Immature natural killer cell (primary cell): ENCODE data around the gene FZR1. TPM values are rescaled to one million over a fixed set of nuclear protein-coding genes. Genes with fewer than 3 reads are reported as not detected.

ENCODE experiments used
- DNase-seq, 3 donors: peaks; one replicate each; pipeline ENCODE4 v3.0.0; 2022; ENCODE audit warnings: mixed read lengths in 1 of 3
- H3K27ac Mint-ChIP-seq, 6 donors: one replicate each; pipeline ENCODE4 v1.8.0; 2020; ENCODE audit warnings: mixed read lengths in 6 of 6, mild to moderate bottlenecking in 5 of 6, inconsistent platforms in 4 of 6, moderate library complexity in 3 of 6
- H3K27me3 Mint-ChIP-seq, 3 donors: one replicate each; pipeline ENCODE4 v1.8.0; 2020 to 2021; ENCODE audit warnings: low read depth in 3 of 3, mild to moderate bottlenecking in 3 of 3, mixed read lengths in 3 of 3, moderate library complexity in 3 of 3, inconsistent platforms in 1 of 3
- H3K36me3 Mint-ChIP-seq, 3 donors: one replicate each; pipeline ENCODE4 v1.8.0; 2020; ENCODE audit warnings: mixed read lengths in 3 of 3, inconsistent platforms in 2 of 3, mild to moderate bottlenecking in 2 of 3
- H3K4me1 Mint-ChIP-seq, 2 donors: one replicate each; pipeline ENCODE4 v1.8.0; 2020; ENCODE audit warnings: inconsistent platforms in 2 of 2, mild to moderate bottlenecking in 2 of 2, mixed read lengths in 2 of 2, moderate library complexity in 1 of 2
- H3K4me3 Mint-ChIP-seq, 5 donors: one replicate each; pipeline ENCODE4 v1.8.0; 2020; ENCODE audit warnings: mild to moderate bottlenecking in 5 of 5, mixed read lengths in 5 of 5, inconsistent platforms in 3 of 5, moderate library complexity in 3 of 5
- H3K9me3 Mint-ChIP-seq, 6 donors: one replicate each; pipeline ENCODE4 v1.8.0; 2020; ENCODE audit warnings: mild to moderate bottlenecking in 6 of 6, mixed read lengths in 6 of 6, inconsistent platforms in 4 of 6, moderate library complexity in 3 of 6
- polyA plus RNA-seq, 3 donors: library from polyadenylated mRNA; unstranded; fragments of 300-500 nt; fragmentation: Illumina TruSeq; gene quantifications; one replicate each; pipeline ENCODE4 v1.2.3, GENCODE V29; 2021

FZR1 gene
- polyA plus RNA-seq, 3 donors from 2014 or later = 6.8 to 14.2 (median 9.7) TPM

GRCh38 chr19:3508771-3509535, 2.8 kb downstream of the FZR1 start:
- peak; percentile 24 to 31 (median 26) for DNase-seq
- peaks cover 46 to 52% of the 10 kb centered on the region in 2 donors for H3K4me1 Mint-ChIP-seq
- H3K27ac Mint-ChIP-seq = peak overlapping the region; percentile 70 to 89 (median 78)
- peaks cover 0 to 7% (median 0%) of the 10 kb centered on the region in 3 donors for H3K36me3 Mint-ChIP-seq
- no peaks in the 10 kb centered on the region for H3K9me3 Mint-ChIP-seq
- H3K4me3 Mint-ChIP-seq = peak overlapping the region; percentile 57 to 88 (median 70)
- peaks cover 11 to 22% (median 15%) of the 10 kb centered on the region in 3 donors for H3K27me3 Mint-ChIP-seq

- H3K36me3 Mint-ChIP-seq = peaks cover 0 to 7% (median 0%) of the 10 kb centered on the region in 3 donors
- DNase-seq = peak in 2 of 3 donors; percentile 18 to 21
- H3K9me3 Mint-ChIP-seq = no peaks in the 10 kb centered on the region
- H3K27ac Mint-ChIP-seq = peak overlapping the region; percentile 70 to 89 (median 78)
- peaks cover 11 to 22% (median 15%) of the 10 kb centered on the region in 3 donors for H3K27me3 Mint-ChIP-seq
- peak overlapping the region; percentile 57 to 88 (median 67) for H3K4me3 Mint-ChIP-seq
- H3K4me1 Mint-ChIP-seq = peaks cover 50 to 53% of the 10 kb centered on the region in 2 donors
Observed at GRCh38 chr19:3509566-3509989, 3.5 kb downstream of the FZR1 start.

GRCh38 chr19:3510727-3511126, 4.6 kb downstream of the FZR1 start:
- Mint-ChIP-seq H3K27ac (no peak overlapping the region), H3K9me3 (no peaks in the 10 kb centered on the region), H3K27me3 (peaks cover 8 to 22% (median 9%) of the 10 kb centered on the region in 3 donors), H3K36me3 (peaks cover 0 to 7% (median 0%) of the 10 kb centered on the region in 3 donors), H3K4me3 (no peak overlapping the region), H3K4me1 (peaks cover 47 to 51% of the 10 kb centered on the region in 2 donors)
- DNase-seq = no peak

GRCh38 chr19:3511506-3512251, 5.6 kb downstream of the FZR1 start:
- H3K27me3 Mint-ChIP-seq = peaks cover 2 to 17% (median 4%) of the 10 kb centered on the region in 3 donors
- H3K4me1 Mint-ChIP-seq = peaks cover 45 to 56% of the 10 kb centered on the region in 2 donors
- H3K36me3 Mint-ChIP-seq = peaks cover 0 to 7% (median 0%) of the 10 kb centered on the region in 3 donors
- H3K4me3 Mint-ChIP-seq = no peak overlapping the region
- no peaks in the 10 kb centered on the region for H3K9me3 Mint-ChIP-seq
- DNase-seq = no peak
- peak overlapping the region in 1 of 6 donors; percentile 31 for H3K27ac Mint-ChIP-seq

GRCh38 chr19:3512562-3513228, 6.6 kb downstream of the FZR1 start:
- no peak for DNase-seq
- H3K27me3 Mint-ChIP-seq = peaks cover 0 to 13% (median 0%) of the 10 kb centered on the region in 3 donors
- peaks cover 0 to 7% (median 0%) of the 10 kb centered on the region in 3 donors for H3K36me3 Mint-ChIP-seq
- H3K27ac Mint-ChIP-seq = no peak overlapping the region
- peaks cover 41 to 51% of the 10 kb centered on the region in 2 donors for H3K4me1 Mint-ChIP-seq
- H3K4me3 Mint-ChIP-seq = no peak overlapping the region
- H3K9me3 Mint-ChIP-seq = no peaks in the 10 kb centered on the region

- H3K4me3 Mint-ChIP-seq = no peak overlapping the region
- H3K27me3 Mint-ChIP-seq = peaks cover 0 to 10% (median 0%) of the 10 kb centered on the region in 3 donors
- H3K9me3 Mint-ChIP-seq = no peaks in the 10 kb centered on the region
- H3K27ac Mint-ChIP-seq = peak overlapping the region in 1 of 6 donors; percentile 16
- H3K36me3 Mint-ChIP-seq = peaks cover 0 to 7% (median 0%) of the 10 kb centered on the region in 3 donors
- no peak for DNase-seq
- peaks cover 37 to 45% of the 10 kb centered on the region in 2 donors for H3K4me1 Mint-ChIP-seq
Observed at GRCh38 chr19:3513229-3514140, 7.4 kb downstream of the FZR1 start.

GRCh38 chr19:3514930-3515329, 8.8 kb downstream of the FZR1 start:
- peaks cover 0 to 4% (median 0%) of the 10 kb centered on the region in 3 donors for H3K27me3 Mint-ChIP-seq
- H3K9me3 Mint-ChIP-seq = no peaks in the 10 kb centered on the region
- H3K36me3 Mint-ChIP-seq = peaks cover 0 to under 1% (median 0%) of the 10 kb centered on the region in 3 donors
- no peak for DNase-seq
- peaks cover 22 to 32% of the 10 kb centered on the region in 2 donors for H3K4me1 Mint-ChIP-seq
- H3K27ac Mint-ChIP-seq = peak overlapping the region in 1 of 6 donors; percentile 34
- no peak overlapping the region for H3K4me3 Mint-ChIP-seq

- Mint-ChIP-seq H3K36me3 (peaks cover 0 to 1% (median 0%) of the 10 kb centered on the region in 3 donors), H3K4me3 (no peak overlapping the region), H3K9me3 (no peaks in the 10 kb centered on the region), H3K27ac (peak overlapping the region in 3 of 6 donors; percentile 29 to 91 (median 41)), H3K4me1 (peaks cover 22 to 28% of the 10 kb centered on the region in 2 donors), H3K27me3 (peaks cover 0 to 4% (median 2%) of the 10 kb centered on the region in 3 donors)
- no peak for DNase-seq
Observed at GRCh38 chr19:3515891-3516422, 9.8 kb downstream of the FZR1 start.

- Mint-ChIP-seq H3K27ac (peak overlapping the region; percentile 22 to 91 (median 68)), H3K4me3 (peak overlapping the region in 3 of 5 donors; percentile 23 to 50 (median 36)), H3K27me3 (peaks cover 0 to 4% (median 2%) of the 10 kb centered on the region in 3 donors), H3K9me3 (no peaks in the 10 kb centered on the region), H3K36me3 (peaks cover 0 to 4% (median 0%) of the 10 kb centered on the region in 3 donors), H3K4me1 (peaks cover 26 to 30% of the 10 kb centered on the region in 2 donors)
- DNase-seq = peak; percentile 37 to 76 (median 43)
Observed at GRCh38 chr19:3516675-3517207, 10.6 kb downstream of the FZR1 start.

GRCh38 chr19:3517638-3518037, 11.5 kb downstream of the FZR1 start:
- Mint-ChIP-seq H3K36me3 (peaks cover 0 to 4% (median 0%) of the 10 kb centered on the region in 3 donors), H3K27ac (no peak overlapping the region), H3K4me3 (no peak overlapping the region)

GRCh38 chr19:3518255-3518654, 12.1 kb downstream of the FZR1 start:
- H3K4me3 Mint-ChIP-seq = no peak overlapping the region
- no peaks in the 10 kb centered on the region for H3K9me3 Mint-ChIP-seq
- peaks cover 0 to 4% (median 2%) of the 10 kb centered on the region in 3 donors for H3K27me3 Mint-ChIP-seq
- no peak for DNase-seq
- peak overlapping the region in 1 of 6 donors; percentile 30 for H3K27ac Mint-ChIP-seq
- H3K4me1 Mint-ChIP-seq = peaks cover 26 to 29% of the 10 kb centered on the region in 2 donors
- H3K36me3 Mint-ChIP-seq = peaks cover 0 to 4% (median 0%) of the 10 kb centered on the region in 3 donors

More at GRCh38 chr19:3517638-3518037, 11.5 kb downstream of the FZR1 start:
- H3K9me3 Mint-ChIP-seq = no peaks in the 10 kb centered on the region
- peaks cover 26 to 29% of the 10 kb centered on the region in 2 donors for H3K4me1 Mint-ChIP-seq
- DNase-seq = no peak
- peaks cover 0 to 4% (median 2%) of the 10 kb centered on the region in 3 donors for H3K27me3 Mint-ChIP-seq

- H3K4me1 Mint-ChIP-seq = peaks cover 24 to 28% of the 10 kb centered on the region in 2 donors
- H3K27ac Mint-ChIP-seq = peak overlapping the region in 1 of 6 donors; percentile 30
- H3K4me3 Mint-ChIP-seq = no peak overlapping the region
- DNase-seq = no peak
- H3K36me3 Mint-ChIP-seq = peaks cover 0 to 4% (median 0%) of the 10 kb centered on the region in 3 donors
- peaks cover 0 to 4% (median 2%) of the 10 kb centered on the region in 3 donors for H3K27me3 Mint-ChIP-seq
- no peaks in the 10 kb centered on the region for H3K9me3 Mint-ChIP-seq
Observed at GRCh38 chr19:3518659-3519058, 12.5 kb downstream of the FZR1 start.
